ENCODE measurements around the gene PEPD. TPM values are rescaled to one million over a fixed set of nuclear protein-coding genes. Genes with fewer than 3 reads are reported as not detected.

The PEPD gene
- total and polyA plus RNA-seq, 10 of the 15 experiments (the other 5 are each of a cell fraction or from before 2014, with no cell fraction given): 1.4 to 52.0 (median 20.2) TPM

- no peak for DNase-seq (ENCODE audit: low read depth, low spot score)
- no peaks in the 10 kb centered on the region for H3K4me1 ChIP-seq (ENCODE audit: control insufficient read depth, insufficient read depth, low read length)
- intact Hi-C loops (cut with micrococcal nuclease; ENCODE audit: unreplicated experiment): no loop called here
- no peaks in the 10 kb centered on the region for H3K9me3 ChIP-seq (replicated peaks; ENCODE audit: control insufficient read depth, insufficient read depth, low read length)
- no peak for FAIRE-seq
- 87% methylated on average over 23 of the region's 23 CpGs for WGBS (ENCODE audit: insufficient coverage, insufficient replicate concordance, low lambda C conversion rate, missing lambda C conversion rate)
- SMC1A ChIA-PET (ENCODE audit: uncharacterized antibody, unreplicated experiment): no interaction called here
- CTCF ChIA-PET: no interaction called here
- BruUV-seq (replicated peaks): no TSS peak
- in situ Hi-C loops (cut with MboI): no loop called here
- H3K9ac ChIP-seq (ENCODE audit: control insufficient read depth, insufficient read depth, low read length): no peak overlapping the region
- H4K20me1 ChIP-seq (ENCODE audit: control insufficient read depth, insufficient read depth): no peaks in the 10 kb centered on the region
- H3K27me3 ChIP-seq (replicated peaks in 1 of 2; ENCODE audit: control insufficient read depth in 2 of 2, insufficient read depth in 2 of 2, low read length in 1 of 2): no peaks in the 10 kb centered on the region
- no peak overlapping the region for H2AFZ ChIP-seq (ENCODE audit: control insufficient read depth, low read depth, low read length)
- H3K4me3 ChIP-seq: no peak overlapping the region
- H3K4me2 ChIP-seq (ENCODE audit: control insufficient read depth, insufficient read depth): no peak overlapping the region
- TF ChIP-seq SRF (IDR thresholded peaks at IDR 0.05; ENCODE audit: low read depth in 2 of 2, low read length in 2 of 2) (no peak), PAX8 (IDR thresholded peaks at IDR 0.05) (no peak), E2F4 (IDR thresholded peaks at IDR 0.05; ENCODE audit: low read depth, low read length) (no peak), IRF5 (IDR thresholded peaks at IDR 0.05; ENCODE audit: borderline replicate concordance) (no peak), TCF7 (IDR thresholded peaks at IDR 0.05; ENCODE audit: borderline replicate concordance) (no peak), KAT2A (conservative IDR thresholded peaks at IDR 0.05; ENCODE audit: control insufficient read depth, low read depth, low read length) (no peak), ZNF622 (IDR thresholded peaks at IDR 0.05) (no peak), ZNF384 (IDR thresholded peaks at IDR 0.05; ENCODE audit: borderline replicate concordance, low read depth, low read length) (no peak), NBN (IDR thresholded peaks at IDR 0.05) (no peak), PRDM15 (CRISPR knock-in tag; IDR thresholded peaks at IDR 0.05) (no peak), ZNF24 (IDR thresholded peaks at IDR 0.05) (no peak), SMC3 (IDR thresholded peaks at IDR 0.05; ENCODE audit: borderline replicate concordance, low read length) (no peak), HDGF (IDR thresholded peaks at IDR 0.05) (no peak), TCF3 (IDR thresholded peaks at IDR 0.05; ENCODE audit: borderline replicate concordance, insufficient read depth, low read depth, low read length) (no peak), NFXL1 (IDR thresholded peaks at IDR 0.05; ENCODE audit: borderline replicate concordance) (no peak), ESRRA (IDR thresholded peaks at IDR 0.05; ENCODE audit: low read length) (no peak), HCFC1 (IDR thresholded peaks at IDR 0.05; ENCODE audit: low read length) (no peak), ATF3 (IDR thresholded peaks at IDR 0.05; ENCODE audit: borderline replicate concordance, extremely low read depth, low read depth, low read length) (no peak)
- RAD21 ChIA-PET (ENCODE audit: unreplicated experiment): no interaction called here
- POLR2A ChIA-PET: no interaction called here
- H3K27ac ChIP-seq (ENCODE audit: control insufficient read depth, insufficient read depth): no peak overlapping the region
- H3K36me3 ChIP-seq (ENCODE audit: control insufficient read depth in 2 of 2, insufficient read depth in 2 of 2, low read length in 1 of 2): no peaks in the 10 kb centered on the region; a peak in 1 of 4 replicates
- ATAC-seq: no peak
- H3K79me2 ChIP-seq (ENCODE audit: control insufficient read depth, insufficient read depth, low read length): no peaks in the 10 kb centered on the region
Measured at GRCh38 chr19:33512580-33513137, 8.9 kb downstream of the PEPD start.
